DOHH2 (cell line): Measurements from ENCODE around the gene FBXL14.

Experiments
- EZH2phosphoT487 ChIP-seq: fragments of 200-600 bp; sonication (generic); IDR thresholded peaks from 2 replicates; pipeline ENCODE4 v1.6.1; 2017; ENCODE audit warnings: borderline replicate concordance, mild to moderate bottlenecking, antibody characterized with exemption, low read length, moderate library complexity, mixed read lengths
- TF ChIP-seq, protein P1 (sequence below): fragments of 200-600 bp; sonication (generic); IDR thresholded peaks from one replicate; pipeline ENCODE4 v1.5.1; 2014; ENCODE audit warnings: antibody characterized with exemption, mild to moderate bottlenecking, low read depth, low read length; ENCODE audit not compliant: poor library complexity, severe bottlenecking

DNA sequence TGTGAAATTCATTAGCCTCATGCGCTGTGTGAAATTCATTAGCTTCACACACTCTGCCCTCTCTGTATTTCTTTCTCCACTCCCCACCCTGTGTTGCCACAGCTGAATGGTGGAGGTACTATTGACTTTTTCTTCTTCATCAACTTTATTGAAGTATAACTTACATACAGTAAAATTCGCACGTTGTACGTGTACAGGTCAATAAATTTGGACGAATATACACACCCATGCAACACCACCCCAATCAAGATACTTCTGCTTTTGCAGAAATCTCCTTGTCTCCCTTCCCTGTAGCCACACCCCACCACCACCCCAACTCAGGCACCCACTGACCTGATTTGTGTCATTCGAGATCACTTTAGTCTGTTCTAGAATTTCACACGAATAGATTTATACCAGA, 51.8 kb downstream of the FBXL14 start:
- TF ChIP-seq, protein P1, sequence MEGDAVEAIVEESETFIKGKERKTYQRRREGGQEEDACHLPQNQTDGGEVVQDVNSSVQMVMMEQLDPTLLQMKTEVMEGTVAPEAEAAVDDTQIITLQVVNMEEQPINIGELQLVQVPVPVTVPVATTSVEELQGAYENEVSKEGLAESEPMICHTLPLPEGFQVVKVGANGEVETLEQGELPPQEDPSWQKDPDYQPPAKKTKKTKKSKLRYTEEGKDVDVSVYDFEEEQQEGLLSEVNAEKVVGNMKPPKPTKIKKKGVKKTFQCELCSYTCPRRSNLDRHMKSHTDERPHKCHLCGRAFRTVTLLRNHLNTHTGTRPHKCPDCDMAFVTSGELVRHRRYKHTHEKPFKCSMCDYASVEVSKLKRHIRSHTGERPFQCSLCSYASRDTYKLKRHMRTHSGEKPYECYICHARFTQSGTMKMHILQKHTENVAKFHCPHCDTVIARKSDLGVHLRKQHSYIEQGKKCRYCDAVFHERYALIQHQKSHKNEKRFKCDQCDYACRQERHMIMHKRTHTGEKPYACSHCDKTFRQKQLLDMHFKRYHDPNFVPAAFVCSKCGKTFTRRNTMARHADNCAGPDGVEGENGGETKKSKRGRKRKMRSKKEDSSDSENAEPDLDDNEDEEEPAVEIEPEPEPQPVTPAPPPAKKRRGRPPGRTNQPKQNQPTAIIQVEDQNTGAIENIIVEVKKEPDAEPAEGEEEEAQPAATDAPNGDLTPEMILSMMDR = no peak
- no peak for TF ChIP-seq EZH2phosphoT487
